ENCODE results near the gene CNTNAP5.

CNTNAP5 gene

DNA sequence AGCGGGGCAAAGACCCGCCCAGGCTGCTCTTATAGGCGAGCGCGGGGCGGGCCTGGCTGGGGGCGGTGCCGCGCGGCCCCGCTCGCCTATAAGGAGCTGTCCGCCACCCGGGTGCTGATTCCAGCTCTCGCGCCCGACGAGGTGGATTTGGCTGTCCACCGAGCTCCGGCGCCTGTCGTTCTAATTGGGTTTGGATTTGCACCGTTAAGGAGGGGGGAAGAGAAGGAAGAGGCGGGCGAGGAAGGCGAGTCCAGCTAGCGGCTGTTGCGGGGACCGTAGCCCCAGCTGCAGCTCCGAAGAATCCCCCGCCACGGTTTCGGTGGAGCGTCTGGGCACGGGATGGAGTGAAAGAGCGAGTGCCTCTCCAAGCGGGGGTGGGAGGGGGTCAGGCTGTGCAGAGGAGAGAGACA, at the start of gene CNTNAP5:
Gene CNTNAP5 (plus strand): TSS at position 117 of the 410 bp plus-strand sequence. CDS start 364 bp downstream, outside the sequence.
- DNase-seq (ENCODE audit: extremely low read depth, low read depth) = no peak
- no peak for TF ChIP-seq CTCF (IDR thresholded peaks at IDR 0.05; ENCODE audit: low read depth, low read length, missing control alignments)
- H3K4me3 ChIP-seq (replicated peaks; ENCODE audit: low read depth, low read length) = no peak within 1 kb of the TSS

GRCh38 chr2:123976054-123976648, 48.9 kb upstream of the CNTNAP5 start:
- DNase-seq (ENCODE audit: extremely low read depth, low read depth) = no peak
- no peak overlapping the region for H3K4me3 ChIP-seq (replicated peaks; ENCODE audit: low read depth, low read length)
- TF ChIP-seq CTCF (IDR thresholded peaks at IDR 0.05; ENCODE audit: low read depth, low read length, missing control alignments) = no peak

GRCh38 chr2:123993728-123994323, 31.3 kb upstream of the CNTNAP5 start:
- DNase-seq (ENCODE audit: extremely low read depth, low read depth) = no peak
- TF ChIP-seq CTCF (IDR thresholded peaks at IDR 0.05; ENCODE audit: low read depth, low read length, missing control alignments) = no peak
- H3K4me3 ChIP-seq (replicated peaks; ENCODE audit: low read depth, low read length) = no peak overlapping the region

DNA sequence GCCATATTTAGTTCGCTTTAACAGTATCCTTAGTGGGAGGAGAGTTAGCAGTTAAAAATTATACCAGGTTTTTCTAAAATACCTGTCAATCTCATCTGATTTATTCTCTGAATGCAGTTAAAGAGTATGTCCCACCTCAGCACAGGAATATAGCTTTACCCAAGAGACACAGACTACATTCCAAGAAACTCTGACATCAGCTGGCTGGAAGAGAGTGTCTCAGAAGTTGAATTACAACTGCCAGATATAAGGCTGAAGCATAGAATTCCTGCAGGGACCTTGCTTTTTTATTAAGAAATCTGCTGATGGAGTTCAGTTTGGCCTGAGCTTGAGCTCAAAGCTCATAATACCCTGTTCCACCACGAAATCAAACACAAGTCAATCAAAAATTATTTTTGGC, 25.4 kb upstream of the CNTNAP5 start:
- no peak for DNase-seq (ENCODE audit: extremely low read depth, low read depth)
- no peak for TF ChIP-seq CTCF (IDR thresholded peaks at IDR 0.05; ENCODE audit: low read depth, low read length, missing control alignments)
- no peak overlapping the region for H3K4me3 ChIP-seq (replicated peaks; ENCODE audit: low read depth, low read length)

- H3K4me3 ChIP-seq (replicated peaks; ENCODE audit: low read depth, low read length) = no peak overlapping the region
- TF ChIP-seq CTCF (IDR thresholded peaks at IDR 0.05; ENCODE audit: low read depth, low read length, missing control alignments) = no peak
- DNase-seq (ENCODE audit: extremely low read depth, low read depth) = no peak
Measured at GRCh38 chr2:124001696-124002430, 23.2 kb upstream of the CNTNAP5 start.

- TF ChIP-seq CTCF (IDR thresholded peaks at IDR 0.05; ENCODE audit: low read depth, low read length, missing control alignments) = no peak
- H3K4me3 ChIP-seq (replicated peaks; ENCODE audit: low read depth, low read length) = no peak overlapping the region
- no peak for DNase-seq (ENCODE audit: extremely low read depth, low read depth)
Measured at GRCh38 chr2:124018890-124019289, 6.2 kb upstream of the CNTNAP5 start.

Measured in HFF-Myc (cell line).